WTC11 (cell line): ENCODE measurements around the gene MBD3L4.

Source experiments
- AR ChIP-seq: fragments of 250-450 bp; sonication (Bioruptor Pico); IDR thresholded peaks from 2 replicates; pipeline ENCODE4 v1.9.0; 2021; ENCODE audit warnings: mild to moderate bottlenecking
- ATF3 ChIP-seq: sonication (generic); formaldehyde crosslinking; conservative IDR thresholded peaks from 2 replicates; pipeline ENCODE4 v1.8.1; 2022; ENCODE audit warnings: mild to moderate bottlenecking, missing genetic modification reagents
- CREB1 ChIP-seq: sonication (generic); formaldehyde crosslinking; IDR thresholded peaks from 2 replicates; pipeline ENCODE4 v1.8.0; 2023; ENCODE audit warnings: mild to moderate bottlenecking, missing genetic modification reagents
- CTCF ChIP-seq: fragments of 200-600 bp; IDR thresholded peaks from 2 replicates; pipeline ENCODE4 v1.8.0; 2022; ENCODE audit warnings: antibody characterized with exemption
- E2F1 ChIP-seq: sonication (generic); formaldehyde crosslinking; IDR thresholded peaks from 2 replicates; pipeline ENCODE4 v1.8.0; 2022; ENCODE audit warnings: mild to moderate bottlenecking, missing genetic modification reagents
- FOXP1 ChIP-seq: sonication (generic); formaldehyde crosslinking; IDR thresholded peaks from 2 replicates; pipeline ENCODE4 v1.8.0; 2022; ENCODE audit warnings: missing genetic modification reagents, mild to moderate bottlenecking, moderate library complexity, borderline replicate concordance
- IRF1 ChIP-seq: sonication (generic); formaldehyde crosslinking; IDR thresholded peaks from 2 replicates; pipeline ENCODE4 v1.8.0; 2023; ENCODE audit warnings: missing genetic modification reagents
- RELA ChIP-seq: sonication (generic); formaldehyde crosslinking; IDR thresholded peaks from 2 replicates; pipeline ENCODE4 v1.8.1; 2022; ENCODE audit warnings: missing genetic modification reagents, mild to moderate bottlenecking, borderline replicate concordance
- ZNF263 ChIP-seq: sonication (generic); formaldehyde crosslinking; IDR thresholded peaks from 2 replicates; pipeline ENCODE4 v1.8.1; 2022; ENCODE audit warnings: low read depth, mild to moderate bottlenecking, moderate library complexity, missing genetic modification reagents

GRCh38 chr19:7010722-7011593 is 29.0 kb downstream of the MBD3L4 start:
- TF ChIP-seq ZNF263 (CRISPR knock-in tag) (no peak), CTCF (no peak), CREB1 (CRISPR knock-in tag) (no peak), E2F1 (CRISPR knock-in tag) (no peak), IRF1 (CRISPR knock-in tag) (no peak), ATF3 (CRISPR knock-in tag) (no peak), AR (CRISPR knock-in tag) (no peak), RELA (no peak), FOXP1 (CRISPR knock-in tag) (no peak)
